Neural cell (in vitro differentiated cells): ENCODE results near the gene EIF2S2.

Experiments
- EP300 ChIP-seq: fragments of 450-650 bp; conservative IDR thresholded peaks from 2 replicates; pipeline ENCODE4 v1.6.1; 2014; ENCODE audit warnings: antibody characterized with exemption, mild to moderate bottlenecking, moderate library complexity; ENCODE audit not compliant: poor library complexity, severe bottlenecking
- EZH2 ChIP-seq: fragments of 200-600, 300-800 bp; shearing (Covaris generic), sonication (generic); IDR thresholded peaks from 2 replicates; pipeline ENCODE4 v1.6.1; 2014; ENCODE audit warnings: antibody characterized with exemption, low read length, borderline replicate concordance, mild to moderate bottlenecking; ENCODE audit not compliant: insufficient read depth, poor library complexity, severe bottlenecking
- POLR2AphosphoS5 ChIP-seq: IDR thresholded peaks from 2 replicates; pipeline ENCODE4 v1.6.1; 2012
- REST ChIP-seq: IDR thresholded peaks from 2 replicates; pipeline ENCODE4 v1.6.1; 2012; ENCODE audit warnings: borderline replicate concordance
- SMC3 ChIP-seq: fragments of 450-650 bp; conservative IDR thresholded peaks from 2 replicates; pipeline ENCODE4 v1.6.1; 2014; ENCODE audit warnings: antibody characterized with exemption, mild to moderate bottlenecking, moderate library complexity; ENCODE audit not compliant: poor library complexity
- TAF1 ChIP-seq: IDR thresholded peaks from 2 replicates; pipeline ENCODE4 v1.6.1; 2012; ENCODE audit warnings: low read depth
- TF ChIP-seq, protein P1 (sequence below): fragments of 450-650 bp; IDR thresholded peaks from 2 replicates; pipeline ENCODE4 v1.5.1; 2014; ENCODE audit warnings: antibody characterized with exemption, mild to moderate bottlenecking, moderate library complexity; ENCODE audit not compliant: poor library complexity, severe bottlenecking

DNA sequence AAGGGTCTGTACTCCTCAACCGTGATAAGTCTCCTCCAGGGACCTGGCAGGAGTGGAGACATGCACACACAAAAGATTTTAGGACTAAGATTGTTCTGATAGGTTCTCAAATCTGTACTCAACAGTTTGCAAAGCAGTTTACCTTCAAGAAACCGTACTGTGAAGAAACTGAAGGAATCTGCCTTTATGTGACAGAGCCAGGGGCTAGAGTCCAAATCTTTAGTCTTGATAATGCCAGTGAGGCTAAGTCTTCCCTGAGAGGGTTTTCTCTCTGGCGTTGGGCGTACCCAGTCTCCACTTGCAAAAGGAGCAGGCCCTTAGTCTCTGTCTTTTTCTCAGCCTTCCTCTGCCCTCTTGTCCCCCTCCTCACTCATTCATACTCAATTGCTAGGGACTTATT is 70.8 kb downstream of the EIF2S2 start:
- no peak for TF ChIP-seq EP300
- TF ChIP-seq EZH2, result no peak
- no peak for TF ChIP-seq REST
- TF ChIP-seq SMC3, result no peak
- TF ChIP-seq TAF1, result no peak
- TF ChIP-seq, protein P1, sequence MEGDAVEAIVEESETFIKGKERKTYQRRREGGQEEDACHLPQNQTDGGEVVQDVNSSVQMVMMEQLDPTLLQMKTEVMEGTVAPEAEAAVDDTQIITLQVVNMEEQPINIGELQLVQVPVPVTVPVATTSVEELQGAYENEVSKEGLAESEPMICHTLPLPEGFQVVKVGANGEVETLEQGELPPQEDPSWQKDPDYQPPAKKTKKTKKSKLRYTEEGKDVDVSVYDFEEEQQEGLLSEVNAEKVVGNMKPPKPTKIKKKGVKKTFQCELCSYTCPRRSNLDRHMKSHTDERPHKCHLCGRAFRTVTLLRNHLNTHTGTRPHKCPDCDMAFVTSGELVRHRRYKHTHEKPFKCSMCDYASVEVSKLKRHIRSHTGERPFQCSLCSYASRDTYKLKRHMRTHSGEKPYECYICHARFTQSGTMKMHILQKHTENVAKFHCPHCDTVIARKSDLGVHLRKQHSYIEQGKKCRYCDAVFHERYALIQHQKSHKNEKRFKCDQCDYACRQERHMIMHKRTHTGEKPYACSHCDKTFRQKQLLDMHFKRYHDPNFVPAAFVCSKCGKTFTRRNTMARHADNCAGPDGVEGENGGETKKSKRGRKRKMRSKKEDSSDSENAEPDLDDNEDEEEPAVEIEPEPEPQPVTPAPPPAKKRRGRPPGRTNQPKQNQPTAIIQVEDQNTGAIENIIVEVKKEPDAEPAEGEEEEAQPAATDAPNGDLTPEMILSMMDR, result no peak
- no peak for TF ChIP-seq POLR2AphosphoS5
